Loucy (cell line): ENCODE measurements around the gene LRRC4C.

ENCODE experiments used
- CTCF ChIP-seq: fragments of 200-600 bp; sonication (generic); conservative IDR thresholded peaks from 2 replicates; pipeline ENCODE4 v1.5.1; 2014; ENCODE audit warnings: mild to moderate bottlenecking, antibody characterized with exemption, low read length
- EZH2phosphoT487 ChIP-seq: fragments of 200-600 bp; IDR thresholded peaks from 2 replicates; pipeline ENCODE4 v1.6.1; 2018; ENCODE audit warnings: antibody characterized with exemption, mild to moderate bottlenecking, moderate library complexity, borderline replicate concordance

- no peak for TF ChIP-seq CTCF
- no peak for TF ChIP-seq EZH2phosphoT487
Observed at GRCh38 chr11:41497974-41498373, 38.5 kb upstream of the LRRC4C start.
